Measurements from ENCODE around the gene SUV39H1.
A peak's percentile ranks its signal among the peaks of the same experiment; 100 is the strongest.

SUV39H1 gene

GRCh38 chrX:48715072-48715471 lies 18.5 kb downstream of the SUV39H1 start:
- no peak for DNase-seq

- DNase-seq, result no peak
Observed at GRCh38 chrX:48715876-48716502, 19.5 kb downstream of the SUV39H1 start.

GRCh38 chrX:48719958-48720357 lies 23.4 kb downstream of the SUV39H1 start:
- no peak for DNase-seq

- DNase-seq, result peak in 1 of 5 donors; percentile 23
Observed at GRCh38 chrX:48720577-48721250, 24.2 kb downstream of the SUV39H1 start.

GRCh38 chrX:48721916-48722315 lies 25.4 kb downstream of the SUV39H1 start:
- DNase-seq, result no peak

GRCh38 chrX:48726596-48726995 lies 30.1 kb downstream of the SUV39H1 start:
- DNase-seq, result no peak

GRCh38 chrX:48728653-48729052 lies 32.1 kb downstream of the SUV39H1 start:
- no peak for DNase-seq

- peak in 1 of 5 donors; percentile 30 for DNase-seq
Observed at GRCh38 chrX:48736303-48736702, 39.8 kb downstream of the SUV39H1 start.

GRCh38 chrX:48736878-48737212 lies 40.3 kb downstream of the SUV39H1 start:
- no peak for DNase-seq

- peak; percentile 73 to 97 (median 81) for DNase-seq
Observed at GRCh38 chrX:48737213-48737938, 40.8 kb downstream of the SUV39H1 start.

GRCh38 chrX:48737940-48738339 lies 41.4 kb downstream of the SUV39H1 start:
- no peak for DNase-seq

- no peak for DNase-seq
Observed at GRCh38 chrX:48741834-48742233, 45.3 kb downstream of the SUV39H1 start.

- DNase-seq, result no peak
Observed at GRCh38 chrX:48745222-48745621, 48.7 kb downstream of the SUV39H1 start.

GRCh38 chrX:48747415-48748016 lies 51.0 kb downstream of the SUV39H1 start:
- no peak for DNase-seq

GRCh38 chrX:48749182-48749581 lies 52.6 kb downstream of the SUV39H1 start:
- no peak for DNase-seq

- peak in 1 of 5 donors; percentile 47 for DNase-seq
Observed at GRCh38 chrX:48751343-48751742, 54.8 kb downstream of the SUV39H1 start.

- no peak for DNase-seq
Observed at GRCh38 chrX:48752498-48752897, 56.0 kb downstream of the SUV39H1 start.

- DNase-seq, result no peak
Observed at GRCh38 chrX:48753708-48754228, 57.2 kb downstream of the SUV39H1 start.

- DNase-seq, result no peak
Observed at GRCh38 chrX:48754238-48754637, 57.7 kb downstream of the SUV39H1 start.
